GM12875 (cell line): ENCODE measurements around the gene AIP.

ENCODE experiments used
- H3K4me3 ChIP-seq: one replicate; pipeline ENCODE4 v1.5.1; 2011; ENCODE audit warnings: low read depth, low read length, control low read depth
- TF ChIP-seq, protein P1 (sequence below): IDR thresholded peaks from 2 replicates; pipeline ENCODE4 v1.5.1; 2011; ENCODE audit warnings: low read depth, mild to moderate bottlenecking, control low read depth, inconsistent platforms, low read length, moderate library complexity, borderline replicate concordance; ENCODE audit not compliant: insufficient read depth

AIP gene

DNA sequence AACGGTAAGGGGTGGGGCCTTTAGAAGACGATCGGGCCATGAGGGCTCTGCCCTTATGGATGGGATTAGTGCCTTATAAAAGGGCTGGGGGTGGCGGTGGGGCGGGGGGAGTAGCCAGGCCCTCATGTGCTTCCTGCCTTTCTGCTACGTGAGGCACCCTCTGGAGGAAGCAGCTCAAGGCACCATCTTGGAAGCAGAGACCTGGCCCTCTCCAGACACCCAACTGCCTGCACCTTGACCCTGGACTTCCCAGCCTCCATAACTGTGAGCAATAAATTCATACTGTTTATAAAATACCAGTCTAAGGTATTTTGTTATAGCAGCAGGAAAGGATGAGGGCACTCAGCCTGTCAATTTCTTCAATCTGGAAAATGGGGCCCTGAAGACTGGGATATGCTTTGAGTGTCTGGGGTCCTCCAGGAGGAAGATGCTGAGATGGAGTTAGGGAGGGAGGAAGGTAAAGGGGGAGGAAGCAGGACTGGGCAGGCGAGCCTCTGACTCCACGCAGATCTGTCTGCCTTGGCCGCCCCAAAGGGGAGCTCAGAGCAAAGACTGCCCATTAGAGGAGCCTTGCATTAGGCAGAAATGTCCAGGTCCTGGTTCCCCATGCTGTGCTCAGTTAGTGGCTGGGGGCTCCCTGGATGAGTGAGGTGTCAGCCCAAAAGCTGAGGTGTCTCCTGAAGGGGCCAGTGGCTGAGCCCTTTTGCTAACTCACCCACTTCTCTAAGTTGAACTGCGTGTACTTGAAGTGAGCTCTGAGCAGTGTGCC lies 35.1 kb downstream of the AIP start:
- TF ChIP-seq, protein P1, sequence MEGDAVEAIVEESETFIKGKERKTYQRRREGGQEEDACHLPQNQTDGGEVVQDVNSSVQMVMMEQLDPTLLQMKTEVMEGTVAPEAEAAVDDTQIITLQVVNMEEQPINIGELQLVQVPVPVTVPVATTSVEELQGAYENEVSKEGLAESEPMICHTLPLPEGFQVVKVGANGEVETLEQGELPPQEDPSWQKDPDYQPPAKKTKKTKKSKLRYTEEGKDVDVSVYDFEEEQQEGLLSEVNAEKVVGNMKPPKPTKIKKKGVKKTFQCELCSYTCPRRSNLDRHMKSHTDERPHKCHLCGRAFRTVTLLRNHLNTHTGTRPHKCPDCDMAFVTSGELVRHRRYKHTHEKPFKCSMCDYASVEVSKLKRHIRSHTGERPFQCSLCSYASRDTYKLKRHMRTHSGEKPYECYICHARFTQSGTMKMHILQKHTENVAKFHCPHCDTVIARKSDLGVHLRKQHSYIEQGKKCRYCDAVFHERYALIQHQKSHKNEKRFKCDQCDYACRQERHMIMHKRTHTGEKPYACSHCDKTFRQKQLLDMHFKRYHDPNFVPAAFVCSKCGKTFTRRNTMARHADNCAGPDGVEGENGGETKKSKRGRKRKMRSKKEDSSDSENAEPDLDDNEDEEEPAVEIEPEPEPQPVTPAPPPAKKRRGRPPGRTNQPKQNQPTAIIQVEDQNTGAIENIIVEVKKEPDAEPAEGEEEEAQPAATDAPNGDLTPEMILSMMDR, result no peak

DNA sequence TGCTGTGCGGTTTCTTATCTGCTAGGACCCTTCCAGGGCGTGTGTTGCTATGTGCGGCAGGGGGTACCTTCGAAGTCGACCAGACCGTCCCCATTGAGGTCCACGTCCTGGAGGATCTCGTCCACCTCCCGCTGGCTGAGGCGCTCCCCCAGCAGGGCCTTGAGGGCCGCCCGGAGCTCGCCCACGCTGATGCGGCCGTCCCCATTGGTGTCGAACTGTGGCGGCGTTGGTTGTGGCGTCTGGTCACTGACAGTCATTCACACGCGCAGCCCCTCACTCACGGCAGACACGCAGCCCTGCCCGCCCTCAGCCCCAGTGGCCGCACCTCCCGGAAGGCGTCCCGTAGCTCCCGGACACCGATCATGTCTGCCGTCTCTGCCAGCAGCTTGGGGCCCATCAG lies 36.9 kb downstream of the AIP start:
- TF ChIP-seq, protein P1, result no peak
- no peak overlapping the region for H3K4me3 ChIP-seq

More for the DNA sequence above, 35.1 kb downstream of the AIP start:
- H3K4me3 ChIP-seq, result no peak overlapping the region

DNA sequence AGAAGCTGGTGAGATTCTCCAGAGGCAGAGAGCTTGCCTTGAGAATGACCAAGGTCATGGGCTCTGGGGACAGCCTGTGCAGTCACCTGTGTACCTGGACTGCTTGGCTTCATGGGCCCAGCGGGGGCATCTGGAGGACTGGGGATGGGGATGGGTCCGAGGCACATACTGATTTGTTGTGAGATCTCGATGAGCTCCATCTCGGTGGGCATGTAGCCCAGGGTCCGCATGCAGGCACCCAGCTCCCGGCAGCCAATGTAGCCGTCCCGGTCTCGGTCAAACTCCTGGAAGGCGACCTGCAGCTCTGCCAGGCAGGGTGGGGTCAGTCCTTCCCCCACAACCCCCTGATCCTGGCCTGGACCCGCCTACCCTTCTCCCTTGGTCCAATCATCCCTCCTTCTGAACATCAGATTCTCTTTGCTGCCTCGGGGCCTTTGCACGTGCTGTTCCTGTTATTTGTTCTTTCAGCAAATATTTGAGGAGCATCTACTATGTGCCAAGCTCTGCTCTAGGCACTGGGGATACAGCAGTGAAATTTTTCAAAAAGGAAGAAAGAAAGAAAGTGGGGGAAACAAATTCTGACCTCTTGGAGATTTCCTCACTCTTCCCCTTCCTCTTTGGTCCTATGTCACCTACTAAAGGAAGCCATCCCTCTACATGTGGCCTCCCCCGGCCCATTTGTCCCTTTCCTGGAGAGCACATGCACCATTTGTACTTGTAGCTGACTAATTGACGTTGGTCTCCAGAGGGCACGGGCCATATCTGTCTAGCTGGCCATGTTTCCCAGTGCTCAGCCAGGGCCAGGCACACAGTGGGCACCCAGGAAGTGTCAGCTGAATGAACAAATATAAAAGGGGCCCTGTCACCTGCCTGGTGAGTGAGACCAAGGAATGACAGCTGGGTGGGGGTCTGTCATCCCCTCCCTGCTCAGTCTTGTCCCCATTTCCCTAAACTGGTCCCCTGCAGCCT lies 38.3 kb downstream of the AIP start:
- TF ChIP-seq, protein P1, result no peak
- no peak overlapping the region for H3K4me3 ChIP-seq

DNA sequence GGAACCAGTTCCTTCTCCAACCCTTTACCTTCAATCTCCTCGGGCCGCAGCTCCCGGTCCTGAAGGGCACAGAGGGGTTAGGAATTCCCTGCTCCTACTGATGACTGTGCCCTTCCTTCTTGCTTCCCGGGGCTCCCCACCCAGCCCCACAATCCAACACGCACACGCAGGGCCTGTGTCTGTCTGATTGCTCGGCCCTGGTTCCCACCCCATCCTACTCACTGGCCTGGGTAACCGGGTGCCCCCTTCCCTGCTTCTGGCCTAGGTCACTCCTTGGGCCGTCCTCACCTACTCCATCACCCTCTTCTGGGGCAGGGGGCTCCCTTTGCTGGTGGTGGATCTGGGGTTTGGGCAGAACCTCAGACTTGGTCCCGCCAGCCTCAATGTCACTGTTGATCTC lies 39.1 kb downstream of the AIP start:
- H3K4me3 ChIP-seq, result no peak overlapping the region
- TF ChIP-seq, protein P1, result no peak

DNA sequence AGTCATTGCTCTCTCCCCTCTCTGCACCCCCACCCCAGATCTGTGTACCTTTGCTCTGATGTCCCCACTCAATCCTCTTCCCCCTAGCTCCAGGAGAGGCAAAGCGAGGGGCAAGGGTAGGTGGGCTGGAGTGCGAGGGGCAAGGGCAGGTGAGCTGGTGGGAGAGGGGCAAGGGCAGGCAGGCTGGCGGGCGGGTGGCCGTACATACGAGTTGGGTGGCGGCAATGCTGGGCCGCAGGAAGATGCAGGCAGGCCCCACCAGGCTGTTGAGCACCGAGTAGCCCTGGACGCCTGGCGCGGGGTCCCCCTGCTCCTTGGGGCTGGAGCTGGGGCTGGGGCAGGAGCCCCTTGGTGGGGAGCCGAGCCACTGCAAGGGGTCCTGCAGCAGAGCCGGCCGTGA lies 39.5 kb downstream of the AIP start:
- H3K4me3 ChIP-seq, result no peak overlapping the region
- TF ChIP-seq, protein P1, result no peak

DNA sequence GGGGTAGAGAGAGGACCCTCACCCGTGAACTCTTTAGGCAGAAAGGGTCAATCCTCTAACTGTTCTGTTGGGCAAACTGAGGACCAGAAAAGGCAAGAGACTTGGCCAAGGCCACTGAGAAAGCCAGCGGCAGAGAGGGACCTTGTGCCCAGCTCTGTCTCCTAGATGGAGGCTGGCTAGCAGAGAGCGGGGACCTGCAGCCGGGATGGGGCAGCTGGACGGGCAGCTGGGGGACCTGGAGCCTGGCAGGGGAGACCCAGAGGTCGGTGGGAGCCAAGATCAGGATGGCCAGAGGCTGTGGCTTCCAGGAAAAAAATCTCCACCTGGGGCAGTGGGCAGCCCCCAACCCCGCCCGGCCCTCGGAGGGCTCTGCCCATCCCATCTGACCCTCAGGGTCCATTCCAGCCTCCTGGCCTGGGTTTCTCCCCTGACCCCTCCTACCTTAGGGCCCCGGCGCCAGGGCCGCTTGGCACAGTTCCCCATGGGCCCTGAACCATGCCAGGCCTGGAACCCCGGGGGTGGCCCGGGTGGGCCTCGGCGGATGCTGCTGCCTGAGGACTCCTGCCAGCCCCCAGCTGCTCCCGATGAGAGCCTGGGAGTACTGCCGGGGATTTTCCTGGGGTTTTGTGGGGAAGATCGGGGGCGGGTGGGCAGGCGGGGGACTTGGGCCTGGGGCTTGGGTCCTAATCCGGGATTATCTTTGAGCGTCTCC lies 40.2 kb downstream of the AIP start, which contains the start of gene CABP2:
TSS of gene CABP2 (minus strand) at position 603 of the 712 bp plus-strand sequence. CDS start at position 483, 120 bp downstream.
- no peak within 1 kb of the TSS for H3K4me3 ChIP-seq
- TF ChIP-seq, protein P1, result no peak
